Fibroblast of skin of back (primary cell): Measurements from ENCODE around the gene ZNF526.
"Not testable (repeated sequence)": the region's sequence is repeated elsewhere in the genome, so short reads cannot be mapped to it uniquely, and the experiment has no call there.

Experiments used
- DNase-seq: peaks from one replicate; pipeline ENCODE4 v3.0.0-alpha.2; 2013

The ZNF526 gene

GRCh38 chr19:42246922-42247639 is 27.0 kb downstream of the ZNF526 start:
- peak; percentile 59 for DNase-seq

GRCh38 chr19:42247640-42248199 is 27.6 kb downstream of the ZNF526 start:
- no peak for DNase-seq

- DNase-seq = no peak
Measured at GRCh38 chr19:42248270-42249148, 28.4 kb downstream of the ZNF526 start.

- no peak for DNase-seq
Measured at GRCh38 chr19:42249149-42249750, 29.1 kb downstream of the ZNF526 start.

GRCh38 chr19:42249769-42250168 is 29.7 kb downstream of the ZNF526 start:
- no peak for DNase-seq

- DNase-seq = no peak
Measured at GRCh38 chr19:42250183-42250665, 30.1 kb downstream of the ZNF526 start.

- peak; percentile 58 for DNase-seq
Measured at GRCh38 chr19:42250666-42251531, 30.8 kb downstream of the ZNF526 start.

GRCh38 chr19:42251572-42252358 is 31.7 kb downstream of the ZNF526 start:
- no peak for DNase-seq

- no peak for DNase-seq
Measured at GRCh38 chr19:42252365-42253244, 32.5 kb downstream of the ZNF526 start.

GRCh38 chr19:42253245-42254088 is 33.4 kb downstream of the ZNF526 start:
- DNase-seq = peak; percentile 69

GRCh38 chr19:42254089-42254849 is 34.2 kb downstream of the ZNF526 start:
- peak; percentile 74 for DNase-seq

- peak; percentile 90 for DNase-seq
Measured at GRCh38 chr19:42254850-42255765, 35.0 kb downstream of the ZNF526 start, which contains the start of gene ERF. ERF (minus strand) TSS chr19:42255128; CDS start chr19:42254999, 129 bp downstream.

GRCh38 chr19:42255766-42256745 is 35.9 kb downstream of the ZNF526 start:
- peak; percentile 73 for DNase-seq

- not testable (repeated sequence) for DNase-seq
Measured at GRCh38 chr19:42257842-42258241, 37.7 kb downstream of the ZNF526 start.

GRCh38 chr19:42261763-42262162 is 41.7 kb downstream of the ZNF526 start:
- peak; percentile 69 for DNase-seq

- not testable (repeated sequence) for DNase-seq
Measured at GRCh38 chr19:42266105-42266504, 46.0 kb downstream of the ZNF526 start.
